HFF-Myc (cell line): Measurements from ENCODE around the gene LILRB3.
"Not testable (repeated sequence)": the region's sequence is repeated elsewhere in the genome, so short reads cannot be mapped to it uniquely, and the experiment has no call there.

Experiments used
- DNase-seq: peaks from one replicate; pipeline ENCODE4 v3.0.0-alpha.2; 2011; ENCODE audit warnings: low read depth; ENCODE audit errors: extremely low read depth
- H3K4me3 ChIP-seq: replicated peaks from 2 replicates; pipeline ENCODE4 v1.5.1; 2011; ENCODE audit warnings: low read depth, mild to moderate bottlenecking, control low read depth, low read length
- TF ChIP-seq, protein P1 (sequence below): IDR thresholded peaks from 2 replicates; pipeline ENCODE4 v1.5.1; 2012; ENCODE audit warnings: mild to moderate bottlenecking, low read depth, low read length, control low read depth; ENCODE audit errors: missing control alignments

LILRB3 gene

GRCh38 chr19:54252243-54252642, 29.4 kb upstream of the LILRB3 start:
- DNase-seq, result no peak
- no peak overlapping the region for H3K4me3 ChIP-seq
- TF ChIP-seq, protein P1, sequence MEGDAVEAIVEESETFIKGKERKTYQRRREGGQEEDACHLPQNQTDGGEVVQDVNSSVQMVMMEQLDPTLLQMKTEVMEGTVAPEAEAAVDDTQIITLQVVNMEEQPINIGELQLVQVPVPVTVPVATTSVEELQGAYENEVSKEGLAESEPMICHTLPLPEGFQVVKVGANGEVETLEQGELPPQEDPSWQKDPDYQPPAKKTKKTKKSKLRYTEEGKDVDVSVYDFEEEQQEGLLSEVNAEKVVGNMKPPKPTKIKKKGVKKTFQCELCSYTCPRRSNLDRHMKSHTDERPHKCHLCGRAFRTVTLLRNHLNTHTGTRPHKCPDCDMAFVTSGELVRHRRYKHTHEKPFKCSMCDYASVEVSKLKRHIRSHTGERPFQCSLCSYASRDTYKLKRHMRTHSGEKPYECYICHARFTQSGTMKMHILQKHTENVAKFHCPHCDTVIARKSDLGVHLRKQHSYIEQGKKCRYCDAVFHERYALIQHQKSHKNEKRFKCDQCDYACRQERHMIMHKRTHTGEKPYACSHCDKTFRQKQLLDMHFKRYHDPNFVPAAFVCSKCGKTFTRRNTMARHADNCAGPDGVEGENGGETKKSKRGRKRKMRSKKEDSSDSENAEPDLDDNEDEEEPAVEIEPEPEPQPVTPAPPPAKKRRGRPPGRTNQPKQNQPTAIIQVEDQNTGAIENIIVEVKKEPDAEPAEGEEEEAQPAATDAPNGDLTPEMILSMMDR, result no peak

GRCh38 chr19:54248016-54248601, 25.3 kb upstream of the LILRB3 start:
- TF ChIP-seq, protein P1, result no peak
- DNase-seq, result no peak
- no peak overlapping the region for H3K4me3 ChIP-seq

DNA sequence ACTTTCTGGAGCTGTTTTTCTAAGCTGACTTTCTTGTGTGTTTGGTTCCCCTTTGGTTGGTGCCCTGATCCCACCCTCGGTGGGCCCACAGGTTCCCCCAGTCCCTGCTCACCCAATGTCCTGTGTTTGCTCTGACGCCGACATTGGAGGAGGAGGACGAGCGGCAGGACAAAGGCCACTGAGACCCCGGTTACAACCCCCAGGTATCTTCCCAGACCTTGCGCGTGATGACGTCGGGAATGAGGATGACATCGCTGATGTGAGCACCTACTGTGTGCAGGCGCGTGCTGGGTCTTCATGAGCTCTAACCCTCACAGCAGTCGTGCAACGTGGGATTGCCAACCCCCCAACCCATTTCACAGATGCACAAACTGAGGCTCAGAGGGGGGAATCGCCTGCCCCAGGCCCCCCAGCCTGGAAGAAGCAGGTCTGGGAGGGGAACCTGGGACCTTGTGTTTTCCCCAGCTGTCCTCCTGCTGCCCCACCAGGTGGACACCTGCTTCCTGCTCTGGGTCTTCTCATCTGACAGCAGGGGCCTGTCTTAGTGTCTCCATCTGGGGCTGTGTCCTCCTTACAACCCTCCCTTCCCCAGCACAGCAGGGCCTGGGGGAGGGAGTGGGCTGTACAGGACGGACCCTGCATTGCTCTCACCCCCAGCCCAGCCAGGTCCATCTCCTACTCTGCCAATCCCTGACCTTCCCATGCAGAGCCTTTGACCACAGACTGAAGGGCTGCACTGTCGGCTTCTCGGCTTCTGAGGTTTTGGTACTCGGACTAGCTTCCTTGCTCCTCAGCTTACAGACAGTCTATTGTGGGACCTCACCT, 24.5 kb upstream of the LILRB3 start:
- TF ChIP-seq, protein P1, result no peak
- no peak for DNase-seq
- no peak overlapping the region for H3K4me3 ChIP-seq

- no peak overlapping the region for H3K4me3 ChIP-seq
- no peak for DNase-seq
- TF ChIP-seq, protein P1, result no peak
Measured at GRCh38 chr19:54245936-54246335, 23.1 kb upstream of the LILRB3 start.

DNA sequence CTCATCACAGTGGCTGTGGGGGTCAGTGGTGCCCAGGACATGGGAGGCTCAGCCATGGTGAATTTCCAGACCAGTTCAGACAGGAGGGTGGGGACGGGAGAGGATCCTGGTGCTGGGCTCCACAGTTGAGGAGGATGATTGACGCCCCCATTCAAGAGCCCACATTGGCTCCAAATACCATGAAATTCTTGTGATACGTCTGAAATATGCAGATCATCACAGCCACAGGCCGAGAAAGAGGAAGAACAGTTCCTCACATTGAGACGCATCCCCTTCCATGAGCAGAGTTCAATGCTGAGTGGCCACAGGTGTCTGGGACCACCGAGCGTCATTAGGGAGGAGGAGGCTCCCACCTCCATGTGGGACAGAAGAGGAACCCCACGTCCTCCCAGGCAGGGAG, 21.0 kb upstream of the LILRB3 start:
- H3K4me3 ChIP-seq, DNase-seq: not testable (repeated sequence)

DNA sequence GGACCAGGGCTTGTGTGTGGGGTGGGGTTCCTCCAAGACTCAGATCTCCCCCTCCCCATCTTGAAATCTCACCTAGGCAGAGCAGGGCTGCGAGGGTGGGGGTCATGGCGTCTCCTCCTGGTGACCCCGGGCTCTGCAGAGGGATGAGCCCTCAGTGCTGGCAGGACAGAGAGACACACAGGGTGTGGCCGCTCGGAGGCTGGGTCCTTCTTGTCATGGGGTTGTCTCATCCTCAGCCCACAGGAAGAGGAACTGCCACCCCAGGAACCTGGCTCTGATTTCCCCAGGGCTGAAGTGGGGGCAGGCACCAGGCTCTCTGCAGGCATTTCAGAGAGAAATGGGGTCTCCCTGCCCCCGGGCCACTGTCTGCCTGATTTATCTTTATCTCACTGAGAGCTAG, 19.8 kb upstream of the LILRB3 start, which contains the start of gene LILRA6:
Gene LILRA6 (minus strand): TSS at position 145 of the 400 bp plus-strand sequence.
- not testable (repeated sequence) for H3K4me3 ChIP-seq, DNase-seq

- H3K4me3 ChIP-seq, DNase-seq: not testable (repeated sequence)
Measured at GRCh38 chr19:54242234-54242633, 19.4 kb upstream of the LILRB3 start.

DNA sequence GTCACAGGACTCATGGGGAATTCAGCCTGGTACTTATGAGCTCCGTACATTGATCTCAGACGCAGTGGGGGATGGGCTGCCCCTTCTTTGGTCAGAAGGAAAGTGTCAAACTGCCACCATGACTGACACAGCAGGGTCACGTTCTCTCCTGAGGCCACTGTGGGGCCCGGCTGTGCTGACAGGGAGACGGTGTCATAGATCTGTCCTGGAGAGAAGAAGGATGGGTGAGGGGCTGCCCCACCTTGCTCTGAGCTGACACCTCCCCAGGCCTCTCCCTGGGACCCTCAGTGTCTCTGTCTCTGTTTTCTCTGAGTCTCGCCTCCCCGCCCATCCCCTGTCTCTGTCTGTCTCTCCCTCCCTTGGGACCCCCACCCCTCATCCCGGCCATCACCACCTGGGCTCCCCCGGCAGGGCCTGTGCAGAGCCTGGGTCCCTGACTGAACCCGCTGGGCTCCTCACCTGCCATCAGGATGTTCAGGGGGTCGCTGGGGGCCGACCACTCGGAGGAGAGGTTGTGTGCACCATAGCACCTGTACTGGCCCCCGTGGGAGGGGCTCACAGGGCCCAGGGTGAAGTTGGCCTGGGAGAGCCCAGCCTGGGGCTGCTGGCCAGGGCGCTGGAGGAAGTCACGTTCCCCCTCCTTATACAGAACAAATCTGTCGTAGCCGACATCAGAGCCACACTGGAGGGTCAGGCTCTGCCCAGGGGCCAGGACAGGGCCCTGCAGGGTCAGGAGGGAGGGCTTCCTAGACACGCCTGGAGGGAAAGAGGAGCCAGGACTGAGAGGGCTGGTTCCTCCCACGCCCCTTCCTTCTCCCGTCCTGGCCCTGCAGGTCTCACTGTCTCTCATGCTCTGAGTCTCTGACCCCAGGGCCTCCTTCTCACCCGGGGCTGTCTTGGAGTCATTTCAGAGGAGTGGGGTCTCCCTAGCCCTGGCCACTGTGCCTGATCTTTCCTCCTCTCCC, 17.8 kb upstream of the LILRB3 start:
- not testable (repeated sequence) for DNase-seq, H3K4me3 ChIP-seq

- H3K4me3 ChIP-seq, DNase-seq: not testable (repeated sequence)
Measured at GRCh38 chr19:54239491-54240371, 16.9 kb upstream of the LILRB3 start.
